Astrocyte (in vitro differentiated cells and primary cell): ENCODE measurements around the gene STRN. TPM values are rescaled to one million over a fixed set of nuclear protein-coding genes. Genes with fewer than 3 reads are reported as not detected.

ENCODE experiments used
- DNase-seq: peaks from one replicate; pipeline ENCODE4 v3.0.0-alpha.2; 2010; ENCODE audit warnings: low read depth
- FAIRE-seq: peaks from 2 replicates; lab custom pipeline; 2011; peaks lifted over from hg19 to GRCh38; lab: Jason Lieb, UNC
- H2AFZ ChIP-seq: 2 replicates; pipeline ENCODE4 v1.6.0; 2012; ENCODE audit warnings: low read depth, low read length, inconsistent platforms
- H3K27ac ChIP-seq: 2 replicates; pipeline ENCODE4 v1.5.1; 2011; ENCODE audit warnings: low read depth, low read length, inconsistent platforms
- H3K27me3 ChIP-seq: 2 replicates; pipeline ENCODE4 v1.6.0; 2011; ENCODE audit warnings: low read length, inconsistent platforms; ENCODE audit not compliant: insufficient read depth
- H3K36me3 ChIP-seq: 2 replicates; pipeline ENCODE4 v1.5.1; 2011; ENCODE audit warnings: low read length, inconsistent platforms; ENCODE audit not compliant: insufficient read depth
- H3K4me1 ChIP-seq: 2 replicates; pipeline ENCODE4 v1.5.1; 2011; ENCODE audit warnings: low read length, inconsistent platforms; ENCODE audit not compliant: insufficient read depth
- H3K4me2 ChIP-seq: 2 replicates; pipeline ENCODE4 v1.6.0; 2012; ENCODE audit warnings: low read length, inconsistent platforms
- H3K4me3 ChIP-seq: 2 replicates; pipeline ENCODE4 v1.5.1; 2011; ENCODE audit warnings: low read depth, mild to moderate bottlenecking, low read length, inconsistent platforms; ENCODE audit not compliant: insufficient read depth
- H3K79me2 ChIP-seq: 2 replicates; pipeline ENCODE4 v1.6.0; 2012; ENCODE audit warnings: mild to moderate bottlenecking, low read length, inconsistent platforms; ENCODE audit not compliant: insufficient read depth
- H3K9ac ChIP-seq: 2 replicates; pipeline ENCODE4 v1.6.0; 2012; ENCODE audit warnings: mild to moderate bottlenecking, low read length, inconsistent platforms
- H3K9me3 ChIP-seq: 2 replicates; pipeline ENCODE4 v1.5.1; 2012; ENCODE audit warnings: low read depth, mild to moderate bottlenecking, low read length, inconsistent platforms; ENCODE audit not compliant: insufficient read depth
- H4K20me1 ChIP-seq: 2 replicates; pipeline ENCODE4 v1.6.0; 2012; ENCODE audit warnings: low read length, inconsistent platforms; ENCODE audit not compliant: insufficient read depth
- H3K27ac Mint-ChIP-seq: one replicate; pipeline ENCODE4 v1.8.0; 2021; ENCODE audit warnings: mild to moderate bottlenecking, mixed read lengths; ENCODE audit not compliant: unreplicated experiment
- H3K27me3 Mint-ChIP-seq: one replicate; pipeline ENCODE4 v1.8.0; 2021; ENCODE audit warnings: low read depth, mixed read lengths; ENCODE audit not compliant: unreplicated experiment
- H3K36me3 Mint-ChIP-seq: one replicate; pipeline ENCODE4 v1.8.0; 2021; ENCODE audit warnings: low read depth, mixed read lengths; ENCODE audit not compliant: unreplicated experiment
- H3K4me1 Mint-ChIP-seq: one replicate; pipeline ENCODE4 v1.8.0; 2021; ENCODE audit warnings: low read depth, mixed read lengths; ENCODE audit not compliant: unreplicated experiment
- H3K4me3 Mint-ChIP-seq: one replicate; pipeline ENCODE4 v1.8.0; 2021; ENCODE audit warnings: mild to moderate bottlenecking, moderate library complexity, mixed read lengths; ENCODE audit not compliant: unreplicated experiment
- H3K9me3 Mint-ChIP-seq: one replicate; pipeline ENCODE4 v1.8.0; 2021; ENCODE audit warnings: mild to moderate bottlenecking, mixed read lengths; ENCODE audit not compliant: unreplicated experiment
- EZH2 ChIP-seq: IDR thresholded peaks from 2 replicates; pipeline ENCODE4 v1.6.1; 2012; ENCODE audit warnings: mild to moderate bottlenecking, low read length, inconsistent platforms; ENCODE audit not compliant: insufficient read depth
- total RNA-seq: library from RNA; stranded (reverse); gene quantifications from 2 replicates; pipeline ENCODE4 v1.2.1, GENCODE V29; 2021
- TF ChIP-seq, protein P1 (sequence below): IDR thresholded peaks from 2 replicates; pipeline ENCODE4 v1.5.1; 2011; ENCODE audit warnings: low read depth, mild to moderate bottlenecking, inconsistent platforms, low read length, moderate library complexity; ENCODE audit not compliant: insufficient read depth

STRN gene
- total RNA-seq, 1 donor from 2014 or later, result 25.6 TPM

GRCh38 chr2:36811071-36811470 lies 155.3 kb downstream of the STRN start:
- Histone ChIP-seq H3K4me1 (no peaks in the 10 kb centered on the region), H3K9ac (no peak overlapping the region), H3K36me3 (no peaks in the 10 kb centered on the region), H3K27me3 (no peaks in the 10 kb centered on the region), H3K79me2 (no peaks in the 10 kb centered on the region), H3K9me3 (no peaks in the 10 kb centered on the region), H3K4me2 (no peak overlapping the region), H3K27ac (no peak overlapping the region), H3K4me3 (no peak overlapping the region), H2AFZ (no peak overlapping the region), H4K20me1 (no peaks in the 10 kb centered on the region)
- H3K4me1 Mint-ChIP-seq, result no peaks in the 10 kb centered on the region
- TF ChIP-seq, protein P1, sequence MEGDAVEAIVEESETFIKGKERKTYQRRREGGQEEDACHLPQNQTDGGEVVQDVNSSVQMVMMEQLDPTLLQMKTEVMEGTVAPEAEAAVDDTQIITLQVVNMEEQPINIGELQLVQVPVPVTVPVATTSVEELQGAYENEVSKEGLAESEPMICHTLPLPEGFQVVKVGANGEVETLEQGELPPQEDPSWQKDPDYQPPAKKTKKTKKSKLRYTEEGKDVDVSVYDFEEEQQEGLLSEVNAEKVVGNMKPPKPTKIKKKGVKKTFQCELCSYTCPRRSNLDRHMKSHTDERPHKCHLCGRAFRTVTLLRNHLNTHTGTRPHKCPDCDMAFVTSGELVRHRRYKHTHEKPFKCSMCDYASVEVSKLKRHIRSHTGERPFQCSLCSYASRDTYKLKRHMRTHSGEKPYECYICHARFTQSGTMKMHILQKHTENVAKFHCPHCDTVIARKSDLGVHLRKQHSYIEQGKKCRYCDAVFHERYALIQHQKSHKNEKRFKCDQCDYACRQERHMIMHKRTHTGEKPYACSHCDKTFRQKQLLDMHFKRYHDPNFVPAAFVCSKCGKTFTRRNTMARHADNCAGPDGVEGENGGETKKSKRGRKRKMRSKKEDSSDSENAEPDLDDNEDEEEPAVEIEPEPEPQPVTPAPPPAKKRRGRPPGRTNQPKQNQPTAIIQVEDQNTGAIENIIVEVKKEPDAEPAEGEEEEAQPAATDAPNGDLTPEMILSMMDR, result no peak
- no peak for TF ChIP-seq EZH2
- no peak overlapping the region for H3K4me3 Mint-ChIP-seq
- H3K27ac Mint-ChIP-seq, result no peak overlapping the region
- peaks cover 2% of the 10 kb centered on the region for H3K9me3 Mint-ChIP-seq
- H3K27me3 Mint-ChIP-seq, result peaks cover 2% of the 10 kb centered on the region
- DNase-seq (no peak), FAIRE-seq (no peak)
- H3K36me3 Mint-ChIP-seq, result no peaks in the 10 kb centered on the region

DNA sequence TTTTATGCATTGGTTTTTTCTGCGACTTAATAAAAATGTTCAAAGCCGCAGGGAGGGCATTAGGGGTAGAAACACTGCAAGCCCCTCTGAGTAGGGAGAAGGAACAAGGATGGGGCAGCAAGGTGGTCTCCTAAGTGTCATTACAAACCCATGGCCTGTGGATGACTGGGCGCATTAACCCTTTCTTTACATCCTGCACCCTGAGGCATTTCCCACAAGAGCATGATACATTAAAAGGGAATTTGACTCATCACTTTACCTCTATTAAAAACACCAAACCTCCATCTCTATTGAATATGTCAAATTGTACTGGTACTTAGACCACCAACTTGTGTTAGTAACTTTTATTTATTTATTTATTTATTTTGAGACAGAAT lies 157.3 kb downstream of the STRN start:
- no peaks in the 10 kb centered on the region for H3K79me2 ChIP-seq
- no peak overlapping the region for H2AFZ ChIP-seq
- DNase-seq (no peak), FAIRE-seq (no peak)
- no peak overlapping the region for H3K4me3 ChIP-seq
- H3K27me3 Mint-ChIP-seq, result peaks cover 2% of the 10 kb centered on the region
- no peak overlapping the region for H3K9ac ChIP-seq
- H3K4me1 ChIP-seq, result no peaks in the 10 kb centered on the region
- H4K20me1 ChIP-seq, result no peaks in the 10 kb centered on the region
- no peaks in the 10 kb centered on the region for H3K27me3 ChIP-seq
- no peaks in the 10 kb centered on the region for H3K36me3 Mint-ChIP-seq
- H3K9me3 Mint-ChIP-seq, result peaks cover 2% of the 10 kb centered on the region
- H3K4me3 Mint-ChIP-seq, result no peak overlapping the region
- no peak overlapping the region for H3K4me2 ChIP-seq
- H3K27ac Mint-ChIP-seq, result no peak overlapping the region
- no peaks in the 10 kb centered on the region for H3K4me1 Mint-ChIP-seq
- no peaks in the 10 kb centered on the region for H3K36me3 ChIP-seq
- H3K9me3 ChIP-seq, result no peaks in the 10 kb centered on the region
- TF ChIP-seq, protein P1, result no peak
- TF ChIP-seq EZH2, result no peak
- no peak overlapping the region for H3K27ac ChIP-seq

GRCh38 chr2:36808386-36809068 lies 157.8 kb downstream of the STRN start:
- DNase-seq (no peak), FAIRE-seq (no peak)
- TF ChIP-seq EZH2, result no peak
- TF ChIP-seq, protein P1, result no peak

More at GRCh38 chr2:36808386-36809068, 157.8 kb downstream of the STRN start:
- Histone ChIP-seq H3K27ac (no peak overlapping the region), H3K79me2 (no peaks in the 10 kb centered on the region), H2AFZ (no peak overlapping the region), H3K36me3 (no peaks in the 10 kb centered on the region), H3K27me3 (no peaks in the 10 kb centered on the region), H3K4me3 (no peak overlapping the region), H3K4me2 (no peak overlapping the region), H4K20me1 (no peaks in the 10 kb centered on the region), H3K9ac (no peak overlapping the region), H3K4me1 (no peaks in the 10 kb centered on the region), H3K9me3 (no peaks in the 10 kb centered on the region)
- peaks cover 2% of the 10 kb centered on the region for H3K27me3 Mint-ChIP-seq
- no peaks in the 10 kb centered on the region for H3K36me3 Mint-ChIP-seq
- no peak overlapping the region for H3K4me3 Mint-ChIP-seq
- H3K27ac Mint-ChIP-seq, result no peak overlapping the region
- H3K4me1 Mint-ChIP-seq, result no peaks in the 10 kb centered on the region
- H3K9me3 Mint-ChIP-seq, result peaks cover 2% of the 10 kb centered on the region
